ENCODE data around the gene CHORDC1.
"Not testable (repeated sequence)": the region's sequence is repeated elsewhere in the genome, so short reads cannot be mapped to it uniquely, and the experiment has no call there.

Gene CHORDC1

DNA sequence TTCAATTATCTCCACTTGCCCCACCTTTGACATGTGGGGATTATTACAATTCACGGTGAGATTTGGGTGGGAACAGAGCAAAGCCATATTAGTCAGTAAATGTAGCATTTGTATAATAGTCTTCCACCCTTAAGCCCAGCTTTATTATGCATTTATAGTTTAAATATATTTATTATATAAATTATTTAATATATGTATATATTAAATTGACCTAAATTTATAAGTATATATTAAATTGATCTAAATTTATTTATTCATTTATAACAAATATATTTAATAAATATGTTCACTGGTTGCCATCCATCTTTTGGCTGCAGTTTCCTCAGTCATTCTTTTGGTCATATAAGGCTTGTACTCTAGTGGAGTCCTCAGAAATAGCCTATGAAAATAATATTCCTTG is 23.6 kb upstream of the CHORDC1 start:
- no peak overlapping the region for H3K27ac ChIP-seq
- TF ChIP-seq, protein P1, sequence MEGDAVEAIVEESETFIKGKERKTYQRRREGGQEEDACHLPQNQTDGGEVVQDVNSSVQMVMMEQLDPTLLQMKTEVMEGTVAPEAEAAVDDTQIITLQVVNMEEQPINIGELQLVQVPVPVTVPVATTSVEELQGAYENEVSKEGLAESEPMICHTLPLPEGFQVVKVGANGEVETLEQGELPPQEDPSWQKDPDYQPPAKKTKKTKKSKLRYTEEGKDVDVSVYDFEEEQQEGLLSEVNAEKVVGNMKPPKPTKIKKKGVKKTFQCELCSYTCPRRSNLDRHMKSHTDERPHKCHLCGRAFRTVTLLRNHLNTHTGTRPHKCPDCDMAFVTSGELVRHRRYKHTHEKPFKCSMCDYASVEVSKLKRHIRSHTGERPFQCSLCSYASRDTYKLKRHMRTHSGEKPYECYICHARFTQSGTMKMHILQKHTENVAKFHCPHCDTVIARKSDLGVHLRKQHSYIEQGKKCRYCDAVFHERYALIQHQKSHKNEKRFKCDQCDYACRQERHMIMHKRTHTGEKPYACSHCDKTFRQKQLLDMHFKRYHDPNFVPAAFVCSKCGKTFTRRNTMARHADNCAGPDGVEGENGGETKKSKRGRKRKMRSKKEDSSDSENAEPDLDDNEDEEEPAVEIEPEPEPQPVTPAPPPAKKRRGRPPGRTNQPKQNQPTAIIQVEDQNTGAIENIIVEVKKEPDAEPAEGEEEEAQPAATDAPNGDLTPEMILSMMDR (IDR thresholded peaks at IDR 0.05) = no peak
- no peak for TF ChIP-seq ZFX (IDR thresholded peaks at IDR 0.05; ENCODE audit: borderline replicate concordance)

DNA sequence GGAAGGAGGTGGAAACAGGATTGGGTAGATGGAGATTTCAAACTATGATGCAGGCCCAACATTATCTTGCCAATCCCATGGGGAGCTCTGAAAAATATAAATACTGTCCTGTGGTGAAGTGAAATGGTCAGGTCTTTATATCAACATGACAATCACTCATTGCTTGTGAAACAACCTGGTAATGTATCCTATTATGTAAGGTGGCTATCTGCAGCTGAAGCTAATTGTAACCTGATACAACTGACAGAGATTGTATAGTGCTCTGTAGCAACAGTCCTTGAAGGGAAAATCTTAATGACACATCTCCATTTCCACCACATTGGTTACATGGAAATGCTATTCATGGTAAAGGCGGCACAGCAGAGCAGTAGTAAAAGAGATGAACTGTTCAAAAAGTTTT is 20.7 kb upstream of the CHORDC1 start:
- no peak overlapping the region for H3K27ac ChIP-seq
- TF ChIP-seq, protein P1 (IDR thresholded peaks at IDR 0.05) = no peak
- TF ChIP-seq ZFX (IDR thresholded peaks at IDR 0.05; ENCODE audit: borderline replicate concordance) = no peak

GRCh38 chr11:90242894-90243416 is 20.1 kb upstream of the CHORDC1 start:
- H3K27ac ChIP-seq = no peak overlapping the region
- no peak for TF ChIP-seq ZFX (IDR thresholded peaks at IDR 0.05; ENCODE audit: borderline replicate concordance)
- TF ChIP-seq, protein P1 (IDR thresholded peaks at IDR 0.05) = no peak

DNA sequence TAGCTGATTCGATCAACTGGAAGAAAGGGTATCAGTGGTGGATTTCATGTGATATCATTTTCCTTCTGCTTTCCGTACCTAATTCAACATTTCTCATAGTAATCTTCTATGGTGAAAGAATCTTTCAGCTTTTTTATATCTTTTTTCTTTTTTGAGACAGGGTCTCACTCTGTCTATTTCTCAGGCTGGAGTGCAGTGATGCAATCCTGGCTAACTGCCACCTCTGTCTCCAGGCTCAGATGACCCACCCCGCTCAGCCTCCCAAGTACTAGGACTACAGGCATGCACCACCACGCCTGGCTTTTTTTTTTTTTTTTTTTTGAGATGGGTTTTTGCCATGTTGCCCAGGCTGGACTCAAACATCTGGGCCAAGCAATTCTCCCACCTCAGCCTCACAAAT is 18.6 kb upstream of the CHORDC1 start:
- H3K27ac ChIP-seq = no peak overlapping the region
- TF ChIP-seq ZFX (IDR thresholded peaks at IDR 0.05; ENCODE audit: borderline replicate concordance) = no peak
- TF ChIP-seq, protein P1 (IDR thresholded peaks at IDR 0.05) = no peak

DNA sequence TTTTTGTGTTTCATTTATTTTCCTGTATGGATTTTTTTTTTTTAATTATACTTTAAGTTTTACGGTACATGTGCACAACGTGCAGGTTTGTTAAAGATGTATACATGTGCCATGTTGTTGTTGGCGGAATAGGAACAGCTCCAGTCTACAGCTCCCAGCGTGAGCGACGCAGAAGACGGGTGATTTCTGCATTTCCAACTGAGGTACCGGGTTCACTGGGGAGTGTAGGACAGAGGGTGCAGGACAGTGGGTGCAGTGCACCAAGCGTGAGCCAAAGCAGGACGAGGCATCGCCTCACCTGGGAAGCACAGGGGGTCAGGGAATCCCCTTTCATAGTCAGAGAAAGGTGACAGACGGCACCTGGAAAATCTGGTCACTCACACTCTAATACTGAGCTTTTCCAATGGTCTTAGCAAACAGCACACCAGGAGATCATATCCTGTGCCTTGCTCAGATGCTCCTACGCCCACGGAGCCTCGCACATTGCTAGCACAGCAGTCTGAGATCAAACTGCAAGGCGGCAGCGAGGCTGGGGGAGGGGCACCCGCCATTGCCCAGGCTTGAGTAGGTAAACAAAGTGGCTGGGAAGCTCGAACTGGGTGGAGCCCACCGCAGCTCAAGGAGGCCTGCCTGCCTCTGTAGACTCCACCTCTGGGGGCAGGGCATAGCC is 17.3 kb upstream of the CHORDC1 start:
- H3K27ac ChIP-seq = not testable (repeated sequence)

DNA sequence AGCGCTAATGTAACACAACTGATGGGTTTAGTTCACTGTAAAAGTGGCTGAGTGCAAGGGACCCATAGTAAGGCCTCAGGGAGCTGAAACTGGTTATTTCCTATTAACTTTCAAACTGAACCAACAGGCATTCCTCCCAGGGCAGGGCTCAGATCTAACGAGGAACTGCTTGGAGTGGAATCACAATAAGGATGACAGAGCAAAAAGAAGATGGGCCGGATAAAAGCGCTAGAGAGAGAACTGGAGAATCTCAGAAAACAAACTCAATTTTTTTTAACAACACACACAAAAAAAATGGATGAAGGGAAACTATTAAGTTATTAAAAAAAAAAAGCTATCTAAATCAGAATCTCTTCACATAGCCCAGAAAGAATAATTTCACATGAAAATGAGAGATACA is 14.2 kb upstream of the CHORDC1 start:
- TF ChIP-seq, protein P1 (IDR thresholded peaks at IDR 0.05) = no peak
- no peak for TF ChIP-seq ZFX (IDR thresholded peaks at IDR 0.05; ENCODE audit: borderline replicate concordance)

DNA sequence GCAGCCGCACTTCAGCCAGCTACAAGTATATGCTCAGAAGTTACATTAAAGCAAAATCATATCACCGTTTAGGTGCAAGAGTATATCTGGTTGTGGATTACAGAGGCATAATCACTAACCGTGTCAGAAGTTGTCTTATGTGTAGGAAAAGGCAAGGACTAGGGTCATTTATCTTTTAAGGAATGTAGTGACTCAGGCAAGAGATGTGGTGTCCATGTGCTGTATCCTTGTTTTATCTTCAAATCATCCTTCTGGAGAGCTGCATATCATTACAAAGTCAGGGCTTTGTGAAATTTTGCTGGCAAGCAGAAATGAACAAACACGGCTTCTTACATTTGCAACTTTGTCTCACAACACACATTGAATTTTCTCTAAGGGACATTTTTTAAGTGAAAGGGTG is 12.7 kb upstream of the CHORDC1 start:
- H3K27ac ChIP-seq = no peak overlapping the region
- TF ChIP-seq ZFX (IDR thresholded peaks at IDR 0.05; ENCODE audit: borderline replicate concordance) = no peak
- TF ChIP-seq, protein P1 (IDR thresholded peaks at IDR 0.05) = no peak

More for the DNA sequence above, 14.2 kb upstream of the CHORDC1 start:
- no peak overlapping the region for H3K27ac ChIP-seq

GRCh38 chr11:90234977-90235376 is 12.1 kb upstream of the CHORDC1 start:
- TF ChIP-seq ZFX (IDR thresholded peaks at IDR 0.05; ENCODE audit: borderline replicate concordance) = no peak
- TF ChIP-seq, protein P1 (IDR thresholded peaks at IDR 0.05) = no peak

More at GRCh38 chr11:90234977-90235376, 12.1 kb upstream of the CHORDC1 start:
- H3K27ac ChIP-seq = no peak overlapping the region

Data from 22Rv1 (cell line).